GM12874 (cell line): ENCODE data around the gene KATNAL1.

ENCODE experiments used
- TF ChIP-seq, protein P1 (sequence below): IDR thresholded peaks from 2 replicates; pipeline ENCODE4 v1.5.1; 2011; ENCODE audit warnings: low read depth, mild to moderate bottlenecking, control low read depth, low read length, moderate library complexity; ENCODE audit not compliant: insufficient read depth

The KATNAL1 gene

DNA sequence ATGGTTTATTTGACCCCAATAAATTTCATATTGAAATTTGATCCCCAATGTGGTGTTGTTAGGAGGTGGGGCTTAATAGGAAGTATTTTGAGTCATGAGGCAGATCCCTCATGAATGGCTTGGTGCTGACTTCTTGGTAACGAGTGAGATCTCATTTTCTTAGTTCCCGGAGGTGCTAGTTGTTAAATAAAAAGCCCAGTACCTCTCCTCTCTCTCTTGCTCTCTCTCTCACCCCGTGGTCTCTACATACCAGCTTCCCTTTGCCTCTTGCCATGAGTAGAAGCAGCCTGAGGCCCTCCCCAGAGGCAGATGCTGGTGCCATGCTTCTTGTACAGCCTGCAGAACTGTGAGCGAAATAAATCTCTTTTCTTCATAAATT is 39.4 kb upstream of the KATNAL1 start:
- TF ChIP-seq, protein P1, sequence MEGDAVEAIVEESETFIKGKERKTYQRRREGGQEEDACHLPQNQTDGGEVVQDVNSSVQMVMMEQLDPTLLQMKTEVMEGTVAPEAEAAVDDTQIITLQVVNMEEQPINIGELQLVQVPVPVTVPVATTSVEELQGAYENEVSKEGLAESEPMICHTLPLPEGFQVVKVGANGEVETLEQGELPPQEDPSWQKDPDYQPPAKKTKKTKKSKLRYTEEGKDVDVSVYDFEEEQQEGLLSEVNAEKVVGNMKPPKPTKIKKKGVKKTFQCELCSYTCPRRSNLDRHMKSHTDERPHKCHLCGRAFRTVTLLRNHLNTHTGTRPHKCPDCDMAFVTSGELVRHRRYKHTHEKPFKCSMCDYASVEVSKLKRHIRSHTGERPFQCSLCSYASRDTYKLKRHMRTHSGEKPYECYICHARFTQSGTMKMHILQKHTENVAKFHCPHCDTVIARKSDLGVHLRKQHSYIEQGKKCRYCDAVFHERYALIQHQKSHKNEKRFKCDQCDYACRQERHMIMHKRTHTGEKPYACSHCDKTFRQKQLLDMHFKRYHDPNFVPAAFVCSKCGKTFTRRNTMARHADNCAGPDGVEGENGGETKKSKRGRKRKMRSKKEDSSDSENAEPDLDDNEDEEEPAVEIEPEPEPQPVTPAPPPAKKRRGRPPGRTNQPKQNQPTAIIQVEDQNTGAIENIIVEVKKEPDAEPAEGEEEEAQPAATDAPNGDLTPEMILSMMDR: no peak

DNA sequence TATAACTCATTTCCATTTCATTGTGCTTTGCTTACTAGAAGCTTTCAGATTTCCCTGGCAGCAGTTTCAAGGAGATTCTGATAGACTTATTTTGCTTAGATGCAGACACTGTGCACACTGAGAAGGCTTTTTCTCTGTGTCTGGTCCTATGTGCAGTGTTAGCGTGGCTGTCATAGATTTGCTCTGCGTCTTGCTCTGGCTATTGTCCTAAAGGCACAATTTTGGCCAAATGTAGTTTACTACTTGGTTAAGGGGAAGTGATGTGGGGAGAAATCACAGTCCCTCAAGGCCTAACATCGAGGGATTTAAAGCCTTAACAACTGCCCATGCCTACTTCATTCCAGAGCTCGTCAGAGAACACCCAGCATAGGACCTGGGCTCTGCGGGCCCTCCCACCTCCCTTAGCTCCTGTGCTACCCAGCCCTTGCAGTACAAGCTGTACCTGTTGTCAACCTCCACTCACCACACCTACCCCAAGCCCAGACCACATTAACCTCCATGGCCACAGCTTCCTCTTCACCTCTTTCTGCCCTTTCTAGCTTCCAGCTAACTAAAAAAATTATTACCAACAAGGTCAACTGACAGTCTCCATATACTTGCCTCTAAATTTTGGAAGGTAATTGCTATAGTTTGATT is 38.9 kb upstream of the KATNAL1 start:
- TF ChIP-seq, protein P1: no peak

DNA sequence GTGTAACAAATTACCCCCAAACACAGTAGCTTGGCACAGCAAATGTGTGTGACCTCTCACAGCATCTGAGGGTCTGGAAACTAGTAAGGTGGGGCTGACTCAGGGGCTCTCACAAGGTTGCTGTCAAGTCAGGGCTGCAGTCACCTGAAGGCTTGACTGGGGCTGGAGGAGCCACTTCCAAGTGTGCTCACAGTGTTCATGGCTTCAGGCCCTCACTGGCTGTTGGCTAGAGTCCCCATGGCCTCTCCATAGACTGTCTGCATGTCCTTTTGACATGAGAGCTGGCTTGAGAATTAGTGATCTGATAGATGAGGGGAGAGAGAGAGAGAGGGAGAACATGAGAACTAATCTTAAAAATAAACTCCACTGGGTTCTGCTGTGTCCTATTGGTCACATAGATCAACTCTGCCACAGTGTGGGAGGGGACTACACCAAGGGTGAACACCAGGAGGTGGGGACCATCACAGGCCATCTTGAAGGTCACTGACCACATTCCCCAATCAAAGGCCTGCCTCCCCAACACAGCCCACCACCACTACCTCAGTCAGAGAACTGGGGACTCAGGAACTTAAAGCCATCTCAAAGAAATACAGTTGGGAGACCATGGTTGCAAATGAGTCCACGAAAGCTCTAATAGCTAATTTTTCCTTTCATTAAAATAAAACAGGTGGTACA is 38.2 kb upstream of the KATNAL1 start:
- TF ChIP-seq, protein P1: no peak

DNA sequence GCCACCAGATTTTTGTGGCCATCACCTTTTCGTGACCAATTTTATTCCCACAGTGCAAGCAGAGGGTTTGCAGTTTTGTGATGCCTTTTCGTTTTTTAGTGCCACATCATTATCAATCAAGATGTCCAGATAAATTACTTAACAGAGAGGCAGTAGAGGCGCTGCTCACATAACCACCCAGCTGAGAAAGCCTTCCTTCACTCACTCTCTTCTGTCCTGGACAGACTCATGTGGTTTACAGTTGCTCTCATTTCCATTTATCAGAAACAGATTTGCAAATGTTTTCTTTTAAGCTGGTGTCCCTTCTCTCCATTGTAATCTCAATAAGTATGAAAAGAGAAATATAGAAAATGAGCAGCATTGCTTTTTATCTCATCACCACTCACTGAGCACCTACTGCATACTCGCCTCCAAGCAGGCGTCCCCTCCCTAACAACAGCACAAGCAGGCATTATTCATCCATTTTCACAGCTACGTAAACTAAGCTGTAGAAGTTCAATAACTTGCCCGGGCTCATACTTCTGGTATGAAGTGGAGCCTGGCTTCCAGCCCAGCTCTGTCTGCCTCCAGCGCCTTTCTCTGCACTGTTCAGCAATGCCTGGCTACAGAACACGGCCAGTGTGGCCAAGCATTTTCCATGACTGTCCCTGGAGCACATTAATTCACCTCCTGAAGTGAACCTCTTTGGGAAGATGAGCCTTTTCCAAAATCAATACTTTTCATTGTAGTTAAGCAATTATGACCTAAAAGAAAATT is 34.6 kb upstream of the KATNAL1 start:
- TF ChIP-seq, protein P1: no peak

DNA sequence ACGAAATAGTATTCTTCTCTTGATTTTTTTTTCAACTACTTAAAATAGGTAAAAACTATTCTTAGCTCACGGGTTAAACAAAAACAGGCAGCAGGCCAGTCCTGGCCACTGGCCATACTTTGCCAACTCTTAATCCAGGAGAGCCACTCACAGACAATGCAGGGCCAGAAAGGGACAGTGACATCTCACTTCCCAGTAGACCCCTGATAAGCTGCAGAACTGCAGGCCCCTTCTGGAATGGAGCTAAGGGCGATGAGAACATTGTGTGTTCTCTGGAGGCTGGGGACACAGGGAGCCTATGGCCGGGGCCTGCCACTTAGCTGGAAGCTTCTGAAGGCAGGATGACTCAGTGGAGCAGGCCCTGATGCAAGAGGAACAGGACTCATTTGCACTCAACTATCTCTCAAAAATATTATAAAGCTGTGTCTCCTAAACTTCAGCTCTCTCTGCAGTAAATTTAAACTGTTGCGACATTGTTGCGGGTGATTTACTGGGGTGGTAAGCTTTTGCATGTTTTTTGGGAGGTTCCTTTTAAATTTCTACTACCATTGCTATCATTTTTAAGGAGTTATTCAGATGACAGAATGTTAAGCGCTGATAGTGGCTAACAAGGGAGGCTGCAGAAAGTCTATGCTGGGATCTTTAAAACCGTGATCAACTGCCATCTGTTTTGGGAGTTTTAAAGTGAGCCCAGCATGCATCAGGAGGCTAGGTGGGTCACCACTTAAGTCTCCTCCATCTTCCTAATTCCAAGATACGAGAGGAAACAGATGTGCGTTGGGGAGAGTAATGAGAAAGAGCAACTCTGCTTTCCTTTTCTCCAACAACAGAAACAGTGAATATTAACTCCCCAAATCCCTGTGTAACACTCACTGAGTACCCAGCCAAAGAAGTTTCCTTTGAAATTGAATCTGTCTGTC is 33.2 kb upstream of the KATNAL1 start:
- TF ChIP-seq, protein P1: no peak

DNA sequence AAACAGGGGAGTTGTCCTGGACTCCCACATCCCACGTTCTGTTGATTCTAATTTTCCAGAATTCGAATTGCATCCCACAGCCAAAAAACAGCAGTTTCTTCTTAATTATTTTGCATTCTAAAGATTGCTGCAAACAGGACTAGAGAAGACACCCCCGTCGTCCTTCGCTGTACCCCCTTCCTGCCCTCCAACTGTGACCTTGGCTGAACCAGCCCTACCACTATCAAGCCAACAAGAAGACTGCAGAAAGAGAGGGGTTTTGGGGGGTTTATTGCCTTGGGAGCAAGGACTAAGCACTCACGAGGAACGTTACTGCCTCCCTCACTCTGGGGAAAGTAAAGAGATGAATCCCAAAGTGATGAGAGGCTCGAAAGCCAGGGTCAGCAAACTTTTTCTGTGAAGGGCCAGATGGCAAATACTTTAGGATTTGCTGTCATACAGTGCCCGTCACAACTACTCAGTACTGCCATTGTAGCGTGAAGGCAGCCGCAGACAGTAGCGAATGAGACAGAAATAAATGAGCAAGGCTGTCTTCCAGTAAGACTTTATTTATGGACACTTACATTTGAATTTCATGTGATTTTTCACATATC is 32.5 kb upstream of the KATNAL1 start:
- TF ChIP-seq, protein P1: no peak

DNA sequence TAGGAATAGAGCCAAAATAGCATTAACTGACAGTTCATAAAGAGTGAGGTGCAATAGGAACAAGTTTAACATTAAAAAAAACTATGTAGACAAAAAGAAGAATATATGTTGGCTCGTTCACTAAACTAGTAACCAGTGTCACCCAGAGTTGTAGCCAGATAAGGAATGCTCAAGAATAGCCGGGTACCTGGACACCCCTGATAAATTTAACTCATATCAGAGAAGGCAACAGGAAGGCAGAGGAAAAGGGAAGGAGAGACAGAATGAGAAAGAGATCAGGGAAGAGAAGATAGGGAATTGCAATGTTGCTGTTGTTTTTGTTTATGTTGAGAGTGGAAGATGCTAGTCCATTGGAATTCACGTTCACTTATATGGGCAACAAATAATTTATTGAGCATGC is 31.6 kb upstream of the KATNAL1 start:
- TF ChIP-seq, protein P1: no peak
